SK-N-SH treated with all-trans-retinoic acid at 6 μM for 48 hours (cell line): ENCODE measurements around the gene PRSS56.

ENCODE experiments used
- ATAC-seq: fragments of 200-7000 bp; cut with Tn5 transposase; 3 replicates; pipeline ENCODE4 v1.9.1; 2020; ENCODE audit warnings: mild to moderate bottlenecking, moderate library complexity
- ARNTL ChIP-seq: fragments of 450-650 bp; formaldehyde crosslinking; IDR thresholded peaks from 2 replicates; pipeline ENCODE4 v1.5.0; 2020; ENCODE audit warnings: low read depth, mild to moderate bottlenecking, moderate library complexity, borderline replicate concordance
- BACH2 ChIP-seq: fragments of 250-450 bp; sonication (Bioruptor Pico); IDR thresholded peaks from 2 replicates; pipeline ENCODE4 v1.9.0; 2021; ENCODE audit warnings: mild to moderate bottlenecking, borderline replicate concordance
- CREB5 ChIP-seq: fragments of 250-450 bp; sonication (Bioruptor Pico); IDR thresholded peaks from 2 replicates; pipeline ENCODE4 v1.5.1; 2020; ENCODE audit warnings: low read depth, mild to moderate bottlenecking, moderate library complexity
- CSDC2 ChIP-seq: fragments of 250-450 bp; sonication (Bioruptor Pico); IDR thresholded peaks from 2 replicates; pipeline ENCODE4 v1.5.0; 2020; ENCODE audit warnings: mild to moderate bottlenecking, moderate library complexity
- CSRNP3 ChIP-seq: fragments of 250-450 bp; sonication (Bioruptor Pico); IDR thresholded peaks from 2 replicates; pipeline ENCODE4 v1.5.1; 2021; ENCODE audit warnings: mild to moderate bottlenecking, moderate library complexity
- ESRRG ChIP-seq: fragments of 250-450 bp; sonication (Bioruptor Pico); IDR thresholded peaks from 2 replicates; pipeline ENCODE4 v1.6.1; 2021; ENCODE audit warnings: mild to moderate bottlenecking
- ISL1 ChIP-seq: fragments of 250-450 bp; sonication (Bioruptor Pico); IDR thresholded peaks from 2 replicates; pipeline ENCODE4 v2.1.2; 2022; ENCODE audit warnings: mild to moderate bottlenecking, moderate library complexity
- OSR1 ChIP-seq: fragments of 250-450 bp; sonication (Bioruptor Pico); IDR thresholded peaks from 2 replicates; pipeline ENCODE4 v1.8.0; 2022; ENCODE audit warnings: moderate library complexity, mild to moderate bottlenecking, inconsistent platforms
- PATZ1 ChIP-seq: fragments of 250-450 bp; sonication (Bioruptor Pico); IDR thresholded peaks from 2 replicates; pipeline ENCODE4 v1.8.0; 2020; ENCODE audit warnings: mild to moderate bottlenecking, moderate library complexity, borderline replicate concordance
- POU6F1 ChIP-seq: fragments of 250-450 bp; sonication (Bioruptor Pico); IDR thresholded peaks from 2 replicates; pipeline ENCODE4 v1.8.0; 2021; ENCODE audit warnings: low read depth, mild to moderate bottlenecking, moderate library complexity, borderline replicate concordance
- PPARA ChIP-seq: fragments of 250-450 bp; sonication (Bioruptor Pico); IDR thresholded peaks from 2 replicates; pipeline ENCODE4 v1.5.0; 2020; ENCODE audit warnings: mild to moderate bottlenecking, borderline replicate concordance
- SNAI2 ChIP-seq: fragments of 250-450 bp; sonication (Bioruptor Pico); IDR thresholded peaks from 2 replicates; pipeline ENCODE4 v1.5.0; 2020; ENCODE audit warnings: mild to moderate bottlenecking, moderate library complexity
- TCF4 ChIP-seq: fragments of 250-450 bp; sonication (Bioruptor Pico); IDR thresholded peaks from 2 replicates; pipeline ENCODE4 v1.8.0; 2021; ENCODE audit warnings: mild to moderate bottlenecking, moderate library complexity, borderline replicate concordance
- ZC3H10 ChIP-seq: fragments of 250-450 bp; sonication (Bioruptor Pico); IDR thresholded peaks from 2 replicates; pipeline ENCODE4 v1.5.1; 2021; ENCODE audit warnings: mild to moderate bottlenecking, moderate library complexity
- ZFP30 ChIP-seq: fragments of 450-650 bp; formaldehyde crosslinking; IDR thresholded peaks from 2 replicates; pipeline ENCODE4 v1.5.0; 2022; ENCODE audit warnings: mild to moderate bottlenecking, moderate library complexity
- ZNF565 ChIP-seq: fragments of 450-650 bp; formaldehyde crosslinking; conservative IDR thresholded peaks from 2 replicates; pipeline ENCODE4 v1.5.0; 2020; ENCODE audit warnings: low read depth, mild to moderate bottlenecking, moderate library complexity
- ZNF70 ChIP-seq: fragments of 450-650 bp; formaldehyde crosslinking; IDR thresholded peaks from 2 replicates; pipeline ENCODE4 v1.5.0; 2020; ENCODE audit warnings: mild to moderate bottlenecking, moderate library complexity
- ZNF8 ChIP-seq: fragments of 450-650 bp; formaldehyde crosslinking; IDR thresholded peaks from 2 replicates; pipeline ENCODE4 v1.5.0; 2020; ENCODE audit warnings: mild to moderate bottlenecking, moderate library complexity
- TF ChIP-seq, protein P1 (sequence below): fragments of 250-450 bp; sonication (Bioruptor Pico); IDR thresholded peaks from 2 replicates; pipeline ENCODE4 v1.5.0; 2020; ENCODE audit warnings: mild to moderate bottlenecking, moderate library complexity

Gene PRSS56

GRCh38 chr2:232533944-232534710 is 13.9 kb downstream of the PRSS56 start:
- ATAC-seq = no peak

GRCh38 chr2:232534940-232535651 is 14.9 kb downstream of the PRSS56 start:
- ATAC-seq = no peak
- no peak for TF ChIP-seq ZC3H10 (CRISPR knock-in tag)
- no peak for TF ChIP-seq CREB5 (CRISPR knock-in tag)
- TF ChIP-seq TCF4 (CRISPR knock-in tag) = no peak
- TF ChIP-seq ARNTL = no peak
- TF ChIP-seq OSR1 (CRISPR knock-in tag) = no peak
- no peak for TF ChIP-seq PATZ1 (CRISPR knock-in tag)
- no peak for TF ChIP-seq ISL1 (CRISPR knock-in tag)
- TF ChIP-seq PPARA (CRISPR knock-in tag) = no peak

More at GRCh38 chr2:232533944-232534710, 13.9 kb downstream of the PRSS56 start:
- TF ChIP-seq ZFP30 (CRISPR knock-in tag) = no peak
- TF ChIP-seq ZNF8 (CRISPR knock-in tag) = no peak
- no peak for TF ChIP-seq POU6F1 (CRISPR knock-in tag)
- TF ChIP-seq PPARA (CRISPR knock-in tag) = no peak
- TF ChIP-seq CSRNP3 (CRISPR knock-in tag) = no peak
- TF ChIP-seq, protein P1, sequence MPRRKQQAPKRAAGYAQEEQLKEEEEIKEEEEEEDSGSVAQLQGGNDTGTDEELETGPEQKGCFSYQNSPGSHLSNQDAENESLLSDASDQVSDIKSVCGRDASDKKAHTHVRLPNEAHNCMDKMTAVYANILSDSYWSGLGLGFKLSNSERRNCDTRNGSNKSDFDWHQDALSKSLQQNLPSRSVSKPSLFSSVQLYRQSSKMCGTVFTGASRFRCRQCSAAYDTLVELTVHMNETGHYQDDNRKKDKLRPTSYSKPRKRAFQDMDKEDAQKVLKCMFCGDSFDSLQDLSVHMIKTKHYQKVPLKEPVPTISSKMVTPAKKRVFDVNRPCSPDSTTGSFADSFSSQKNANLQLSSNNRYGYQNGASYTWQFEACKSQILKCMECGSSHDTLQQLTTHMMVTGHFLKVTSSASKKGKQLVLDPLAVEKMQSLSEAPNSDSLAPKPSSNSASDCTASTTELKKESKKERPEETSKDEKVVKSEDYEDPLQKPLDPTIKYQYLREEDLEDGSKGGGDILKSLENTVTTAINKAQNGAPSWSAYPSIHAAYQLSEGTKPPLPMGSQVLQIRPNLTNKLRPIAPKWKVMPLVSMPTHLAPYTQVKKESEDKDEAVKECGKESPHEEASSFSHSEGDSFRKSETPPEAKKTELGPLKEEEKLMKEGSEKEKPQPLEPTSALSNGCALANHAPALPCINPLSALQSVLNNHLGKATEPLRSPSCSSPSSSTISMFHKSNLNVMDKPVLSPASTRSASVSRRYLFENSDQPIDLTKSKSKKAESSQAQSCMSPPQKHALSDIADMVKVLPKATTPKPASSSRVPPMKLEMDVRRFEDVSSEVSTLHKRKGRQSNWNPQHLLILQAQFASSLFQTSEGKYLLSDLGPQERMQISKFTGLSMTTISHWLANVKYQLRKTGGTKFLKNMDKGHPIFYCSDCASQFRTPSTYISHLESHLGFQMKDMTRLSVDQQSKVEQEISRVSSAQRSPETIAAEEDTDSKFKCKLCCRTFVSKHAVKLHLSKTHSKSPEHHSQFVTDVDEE (CRISPR knock-in tag) = no peak
- no peak for TF ChIP-seq CSDC2 (CRISPR knock-in tag)
- no peak for TF ChIP-seq SNAI2 (CRISPR knock-in tag)
- TF ChIP-seq CREB5 (CRISPR knock-in tag) = no peak
- TF ChIP-seq ZNF565 (CRISPR knock-in tag) = no peak
- TF ChIP-seq ISL1 (CRISPR knock-in tag) = no peak
- TF ChIP-seq OSR1 (CRISPR knock-in tag) = no peak
- no peak for TF ChIP-seq BACH2
- TF ChIP-seq ESRRG (CRISPR knock-in tag) = no peak
- no peak for TF ChIP-seq ARNTL
- no peak for TF ChIP-seq PATZ1 (CRISPR knock-in tag)
- no peak for TF ChIP-seq ZNF70 (CRISPR knock-in tag)
